ENCODE measurements around the gene GNA12. TPM values are rescaled to one million over a fixed set of nuclear protein-coding genes. Genes with fewer than 3 reads are reported as not detected.

Gene GNA12
- total and polyA plus RNA-seq, 4 donors = 3.7 to 19.0 (median 11.3) TPM

GRCh38 chr7:2720024-2720423 is 124.1 kb downstream of the GNA12 start:
- Histone ChIP-seq H3K27ac (ENCODE audit: low read depth in 1 of 2, low read length in 2 of 2) (no peak overlapping the region), H3K36me3 (ENCODE audit: control insufficient read depth in 4 of 4, insufficient read depth in 3 of 4, low read depth in 1 of 4, low read length in 3 of 4) (peaks cover 0 to 6% (median 0%) of the 10 kb centered on the region in 4 donors), H3K27me3 (ENCODE audit: control insufficient read depth in 4 of 4, insufficient read depth in 4 of 4, low read length in 3 of 4) (no peaks in the 10 kb centered on the region), H3K4me3 (ENCODE audit: low read depth in 1 of 3, low read length in 3 of 3) (no peak overlapping the region), H3K9me3 (ENCODE audit: control insufficient read depth in 4 of 4, low read length in 3 of 4) (no peaks in the 10 kb centered on the region), H3K9ac (ENCODE audit: low read depth in 1 of 2, low read length in 2 of 2) (no peak overlapping the region), H3K4me1 (ENCODE audit: control insufficient read depth in 4 of 4, insufficient read depth in 4 of 4, low read length in 3 of 4) (no peaks in the 10 kb centered on the region)
- no peak for DNase-seq (ENCODE audit: low spot score)
- TF ChIP-seq SP1 (IDR thresholded peaks at IDR 0.05) (no peak), NR2F2 (IDR thresholded peaks at IDR 0.05) (no peak), HNF4G (IDR thresholded peaks at IDR 0.05) (no peak), ZBTB33 (IDR thresholded peaks at IDR 0.05) (no peak), RXRA (IDR thresholded peaks at IDR 0.05) (no peak), RAD21 (IDR thresholded peaks at IDR 0.05) (no peak), YY1 (IDR thresholded peaks at IDR 0.05) (no peak), FOXA1 (IDR thresholded peaks at IDR 0.05) (no peak), TAF1 (conservative IDR thresholded peaks at IDR 0.05) (no peak), REST (IDR thresholded peaks at IDR 0.05) (no peak), FOXA2 (IDR thresholded peaks at IDR 0.05) (no peak)
- TF ChIP-seq, protein P1, sequence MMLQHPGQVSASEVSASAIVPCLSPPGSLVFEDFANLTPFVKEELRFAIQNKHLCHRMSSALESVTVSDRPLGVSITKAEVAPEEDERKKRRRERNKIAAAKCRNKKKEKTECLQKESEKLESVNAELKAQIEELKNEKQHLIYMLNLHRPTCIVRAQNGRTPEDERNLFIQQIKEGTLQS (IDR thresholded peaks at IDR 0.05) = no peak
- 94% methylated on average over 16 of the region's 16 CpGs for WGBS

DNA sequence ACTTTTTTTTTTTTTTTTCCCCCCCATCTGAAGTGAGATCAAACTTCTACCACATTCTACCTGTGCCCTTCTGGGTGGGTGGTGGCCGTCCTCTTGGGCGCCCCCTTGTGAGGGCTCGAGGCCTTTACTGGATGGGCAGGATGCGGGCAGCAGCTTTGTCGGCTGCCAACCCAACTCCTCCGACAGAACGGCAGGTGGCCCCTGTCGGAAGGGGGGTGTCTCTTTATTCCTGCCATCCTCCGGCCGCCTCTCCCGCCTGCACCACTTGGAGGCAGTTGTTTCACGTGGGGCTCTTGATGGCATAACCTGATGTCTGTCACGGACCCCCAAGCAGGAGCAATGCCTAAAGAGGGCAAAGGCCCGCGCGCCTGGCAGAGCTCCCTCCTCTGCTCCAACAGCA is 125.1 kb downstream of the GNA12 start:
- Histone ChIP-seq H3K9ac (ENCODE audit: low read depth in 1 of 2, low read length in 2 of 2) (no peak overlapping the region), H3K36me3 (ENCODE audit: control insufficient read depth in 4 of 4, insufficient read depth in 3 of 4, low read depth in 1 of 4, low read length in 3 of 4) (peaks cover 0 to 3% (median 0%) of the 10 kb centered on the region in 4 donors), H3K27ac (ENCODE audit: low read depth in 1 of 2, low read length in 2 of 2) (no peak overlapping the region), H3K27me3 (ENCODE audit: control insufficient read depth in 4 of 4, insufficient read depth in 4 of 4, low read length in 3 of 4) (no peaks in the 10 kb centered on the region), H3K9me3 (ENCODE audit: control insufficient read depth in 4 of 4, low read length in 3 of 4) (no peaks in the 10 kb centered on the region), H3K4me3 (ENCODE audit: low read depth in 1 of 3, low read length in 3 of 3) (no peak overlapping the region), H3K4me1 (ENCODE audit: control insufficient read depth in 4 of 4, insufficient read depth in 4 of 4, low read length in 3 of 4) (no peaks in the 10 kb centered on the region)
- WGBS = 87% methylated on average over 16 of the region's 16 CpGs
- peak; percentile 63 for DNase-seq (ENCODE audit: low spot score)
- no peak for TF ChIP-seq HNF4A (conservative IDR thresholded peaks at IDR 0.05)
- peak; percentile 5 to 46 for TF ChIP-seq RAD21 (IDR thresholded peaks at IDR 0.05)
- TF ChIP-seq CTCF (IDR thresholded peaks at IDR 0.05; ENCODE audit: low read depth, low read length, missing input control) = peak; percentile 13

All from liver (tissue), 9 donors.